ENCODE data around the gene PARD3B.

DNA sequence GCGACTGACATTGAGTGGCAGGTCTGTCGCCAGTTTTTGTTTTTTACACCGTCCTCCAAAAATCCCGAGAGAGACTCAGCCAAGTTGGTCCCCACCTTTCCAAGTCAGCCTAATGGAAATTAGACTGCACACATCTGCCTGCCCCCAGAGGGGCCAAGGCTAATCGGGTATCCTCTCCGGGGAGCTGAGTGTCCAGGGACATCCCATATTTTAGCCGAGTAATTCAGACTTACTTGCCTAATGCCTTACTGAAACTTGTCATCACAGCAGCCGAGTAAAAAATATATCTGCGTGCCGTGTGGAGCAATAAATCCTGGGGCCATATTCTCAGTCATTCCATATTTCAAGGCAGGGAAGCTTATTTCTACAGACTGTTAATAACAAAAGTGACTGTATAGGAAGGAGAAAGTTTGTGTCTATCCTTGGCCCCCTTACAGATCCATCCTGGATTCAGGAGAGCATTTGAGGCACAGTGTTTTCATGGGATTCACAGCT, 1098.2 kb downstream of the PARD3B start:
- TF ChIP-seq GATA2 (IDR thresholded peaks at IDR 0.05; ENCODE audit: low read depth, low read length) (no peak), GATA3 (IDR thresholded peaks at IDR 0.05; ENCODE audit: low read depth, low read length) (no peak)

Data from SH-SY5Y (cell line).